ENCODE results near the gene CEBPA. TPM values are rescaled to one million over a fixed set of nuclear protein-coding genes. Genes with fewer than 3 reads are reported as not detected.

CEBPA gene
- total RNA-seq, 1 experiment from 2014 or later, result 1.2 TPM

- Mint-ChIP-seq H3K27ac (ENCODE audit: unreplicated experiment) (no peak overlapping the region), H3K9me3 (ENCODE audit: low read depth, unreplicated experiment) (no peaks in the 10 kb centered on the region), H3K4me3 (ENCODE audit: low read depth, unreplicated experiment) (no peak overlapping the region), H3K27me3 (ENCODE audit: unreplicated experiment) (peaks cover 21% of the 10 kb centered on the region), H3K36me3 (ENCODE audit: insufficient read depth, unreplicated experiment) (no peaks in the 10 kb centered on the region), H3K4me1 (ENCODE audit: low read depth, unreplicated experiment) (no peaks in the 10 kb centered on the region)
- BruUV-seq (replicated peaks), result no TSS peak
- CTCF ChIA-PET, result interaction anchor here (0.6 to 0.8 kb wide), 2 partner anchors 114 to 939 kb away, joined by 3 read pairs; no protein-coding TSS in a partner anchor
- DNase-seq, result no peak
- TF ChIP-seq, protein P1, sequence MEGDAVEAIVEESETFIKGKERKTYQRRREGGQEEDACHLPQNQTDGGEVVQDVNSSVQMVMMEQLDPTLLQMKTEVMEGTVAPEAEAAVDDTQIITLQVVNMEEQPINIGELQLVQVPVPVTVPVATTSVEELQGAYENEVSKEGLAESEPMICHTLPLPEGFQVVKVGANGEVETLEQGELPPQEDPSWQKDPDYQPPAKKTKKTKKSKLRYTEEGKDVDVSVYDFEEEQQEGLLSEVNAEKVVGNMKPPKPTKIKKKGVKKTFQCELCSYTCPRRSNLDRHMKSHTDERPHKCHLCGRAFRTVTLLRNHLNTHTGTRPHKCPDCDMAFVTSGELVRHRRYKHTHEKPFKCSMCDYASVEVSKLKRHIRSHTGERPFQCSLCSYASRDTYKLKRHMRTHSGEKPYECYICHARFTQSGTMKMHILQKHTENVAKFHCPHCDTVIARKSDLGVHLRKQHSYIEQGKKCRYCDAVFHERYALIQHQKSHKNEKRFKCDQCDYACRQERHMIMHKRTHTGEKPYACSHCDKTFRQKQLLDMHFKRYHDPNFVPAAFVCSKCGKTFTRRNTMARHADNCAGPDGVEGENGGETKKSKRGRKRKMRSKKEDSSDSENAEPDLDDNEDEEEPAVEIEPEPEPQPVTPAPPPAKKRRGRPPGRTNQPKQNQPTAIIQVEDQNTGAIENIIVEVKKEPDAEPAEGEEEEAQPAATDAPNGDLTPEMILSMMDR (IDR thresholded peaks at IDR 0.05; ENCODE audit: unreplicated experiment), result no peak
- intact Hi-C loops (cut with micrococcal nuclease; ENCODE audit: unreplicated experiment), result no loop called here
These were observed 50.7 kb downstream of the CEBPA start for GRCh38 chr19:33251526-33252090.

DNA sequence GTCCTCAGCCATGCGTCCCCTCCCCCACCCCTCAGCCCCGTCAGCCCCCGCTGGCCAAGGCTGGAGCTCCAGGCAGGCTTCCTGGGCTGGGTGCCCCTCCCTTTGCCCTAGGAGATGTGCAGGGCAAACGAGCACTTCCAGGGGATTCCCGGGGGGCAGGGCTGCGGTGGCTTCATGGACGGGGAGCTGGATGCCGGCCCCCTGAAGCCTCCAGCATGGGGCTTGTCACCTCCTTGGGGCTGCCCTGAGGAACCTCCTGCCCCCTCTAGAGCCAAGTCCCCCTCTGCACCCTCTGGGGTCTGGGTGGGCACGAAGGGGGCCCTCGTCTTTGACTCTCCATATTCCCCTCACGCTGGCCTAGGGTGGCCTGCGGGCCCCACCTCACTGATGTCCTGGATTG, 51.3 kb downstream of the CEBPA start:
- no TSS peak for BruUV-seq (replicated peaks)
- intact Hi-C loops (cut with micrococcal nuclease; ENCODE audit: unreplicated experiment), result no loop called here
- no peak for DNase-seq
- TF ChIP-seq, protein P1 (IDR thresholded peaks at IDR 0.05; ENCODE audit: unreplicated experiment), result no peak
- CTCF ChIA-PET, result interaction anchor here (0.6 to 0.8 kb wide), 2 partner anchors 114 to 940 kb away, joined by 3 read pairs; no protein-coding TSS in a partner anchor
- Mint-ChIP-seq H3K27me3 (ENCODE audit: unreplicated experiment) (peaks cover 16% of the 10 kb centered on the region), H3K27ac (ENCODE audit: unreplicated experiment) (no peak overlapping the region), H3K4me3 (ENCODE audit: low read depth, unreplicated experiment) (no peak overlapping the region), H3K4me1 (ENCODE audit: low read depth, unreplicated experiment) (no peaks in the 10 kb centered on the region), H3K36me3 (ENCODE audit: insufficient read depth, unreplicated experiment) (no peaks in the 10 kb centered on the region), H3K9me3 (ENCODE audit: low read depth, unreplicated experiment) (no peaks in the 10 kb centered on the region)

- no peaks in the 10 kb centered on the region for H3K36me3 Mint-ChIP-seq (ENCODE audit: insufficient read depth, unreplicated experiment)
- no TSS peak for BruUV-seq (replicated peaks)
- H3K9me3 Mint-ChIP-seq (ENCODE audit: low read depth, unreplicated experiment), result no peaks in the 10 kb centered on the region
- TF ChIP-seq, protein P1 (IDR thresholded peaks at IDR 0.05; ENCODE audit: unreplicated experiment), result no peak
- CTCF ChIA-PET, result no interaction called here
- H3K27ac Mint-ChIP-seq (ENCODE audit: unreplicated experiment), result no peak overlapping the region
- DNase-seq, result no peak
- no peak overlapping the region for H3K4me3 Mint-ChIP-seq (ENCODE audit: low read depth, unreplicated experiment)
- H3K27me3 Mint-ChIP-seq (ENCODE audit: unreplicated experiment), result peaks cover 10% of the 10 kb centered on the region
- intact Hi-C loops (cut with micrococcal nuclease; ENCODE audit: unreplicated experiment), result no loop called here
- H3K4me1 Mint-ChIP-seq (ENCODE audit: low read depth, unreplicated experiment), result no peaks in the 10 kb centered on the region
These were observed 51.8 kb downstream of the CEBPA start for GRCh38 chr19:33250500-33250899.

Other genes with a start within 250 kb of the CEBPA start
- 46.4 and 63.6 TPM in 2 replicates for gene RHPN2, start 237.6 kb downstream of the CEBPA start, total RNA-seq (2022)
- gene GPATCH1, start 221.4 kb downstream of the CEBPA start, total RNA-seq (2022), result 16.3 and 17.0 TPM in 2 replicates
- 1.1 TPM in 1 of 2 replicates, not detected in the other for gene WDR88, start 170.4 kb downstream of the CEBPA start, total RNA-seq (2022)
- gene LRP3, start 108.2 kb downstream of the CEBPA start, total RNA-seq (2022), result 0.59 and 1.5 TPM in 2 replicates
- gene SLC7A10, start 76.7 kb downstream of the CEBPA start, total RNA-seq (2022), result not detected in 2 replicates
- 38.3 and 39.5 TPM in 2 replicates for gene CEBPG, start 71.2 kb upstream of the CEBPA start, total RNA-seq (2022)
- 55.1 and 65.5 TPM in 2 replicates for gene PEPD, start 219.3 kb upstream of the CEBPA start, total RNA-seq (2022)